ENCODE results near the gene CUX1. TPM values are rescaled to one million over a fixed set of nuclear protein-coding genes. Genes with fewer than 3 reads are reported as not detected.

The CUX1 gene
- total and polyA plus RNA-seq, 10 of the 15 experiments (the other 5 are each of a cell fraction or from before 2014, with no cell fraction given): 6.1 to 48.6 (median 25.9) TPM

DNA sequence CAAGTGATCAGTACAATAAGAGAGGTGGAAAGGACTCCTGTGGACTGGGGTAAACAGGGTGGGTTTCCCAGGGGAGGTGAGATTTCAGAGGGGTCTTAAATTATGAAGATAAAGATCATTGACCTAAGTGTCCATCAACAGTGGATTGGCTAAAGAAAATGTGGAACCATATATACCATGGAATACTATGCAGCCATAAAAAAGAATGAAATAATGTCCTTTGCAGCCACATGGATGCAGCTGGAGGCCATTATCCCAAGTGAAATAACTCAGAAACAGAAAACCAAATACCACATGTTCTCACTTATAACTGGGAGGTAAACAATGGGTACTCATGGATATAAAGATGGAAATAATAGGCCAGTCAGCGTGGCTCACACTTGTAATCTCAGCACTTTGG, 28.9 kb upstream of the CUX1 start:
- no peaks in the 10 kb centered on the region for H4K20me1 ChIP-seq (ENCODE audit: control insufficient read depth, insufficient read depth)
- ChIA-PET SMC1A (ENCODE audit: uncharacterized antibody, unreplicated experiment) (no interaction called here), POLR2A (no interaction called here), RAD21 (ENCODE audit: unreplicated experiment) (no interaction called here), CTCF (no interaction called here)
- no TSS peak for BruUV-seq (replicated peaks)
- no peak overlapping the region for H3K9ac ChIP-seq (ENCODE audit: control insufficient read depth, insufficient read depth, low read length)
- in situ Hi-C loops (cut with MboI) (no loop called here), intact Hi-C loops (cut with micrococcal nuclease; ENCODE audit: unreplicated experiment) (no loop called here)
- DNase-seq (ENCODE audit: low read depth, low spot score): no peak
- TF ChIP-seq CEBPB (IDR thresholded peaks at IDR 0.05; ENCODE audit: borderline replicate concordance in 1 of 2, low read depth in 2 of 2, low read length in 2 of 2) (no peak), RELA (IDR thresholded peaks at IDR 0.05; ENCODE audit: borderline replicate concordance, partially characterized antibody) (no peak), SMC3 (IDR thresholded peaks at IDR 0.05; ENCODE audit: borderline replicate concordance, low read length) (no peak), TCF3 (IDR thresholded peaks at IDR 0.05; ENCODE audit: borderline replicate concordance, insufficient read depth, low read depth, low read length) (no peak)
- TF ChIP-seq, protein P1, sequence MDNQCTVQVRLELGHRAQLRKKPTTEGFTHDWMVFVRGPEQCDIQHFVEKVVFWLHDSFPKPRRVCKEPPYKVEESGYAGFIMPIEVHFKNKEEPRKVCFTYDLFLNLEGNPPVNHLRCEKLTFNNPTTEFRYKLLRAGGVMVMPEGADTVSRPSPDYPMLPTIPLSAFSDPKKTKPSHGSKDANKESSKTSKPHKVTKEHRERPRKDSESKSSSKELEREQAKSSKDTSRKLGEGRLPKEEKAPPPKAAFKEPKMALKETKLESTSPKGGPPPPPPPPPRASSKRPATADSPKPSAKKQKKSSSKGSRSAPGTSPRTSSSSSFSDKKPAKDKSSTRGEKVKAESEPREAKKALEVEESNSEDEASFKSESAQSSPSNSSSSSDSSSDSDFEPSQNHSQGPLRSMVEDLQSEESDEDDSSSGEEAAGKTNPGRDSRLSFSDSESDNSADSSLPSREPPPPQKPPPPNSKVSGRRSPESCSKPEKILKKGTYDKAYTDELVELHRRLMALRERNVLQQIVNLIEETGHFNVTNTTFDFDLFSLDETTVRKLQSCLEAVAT (IDR thresholded peaks at IDR 0.05): no peak
- TF ChIP-seq, protein P2, sequence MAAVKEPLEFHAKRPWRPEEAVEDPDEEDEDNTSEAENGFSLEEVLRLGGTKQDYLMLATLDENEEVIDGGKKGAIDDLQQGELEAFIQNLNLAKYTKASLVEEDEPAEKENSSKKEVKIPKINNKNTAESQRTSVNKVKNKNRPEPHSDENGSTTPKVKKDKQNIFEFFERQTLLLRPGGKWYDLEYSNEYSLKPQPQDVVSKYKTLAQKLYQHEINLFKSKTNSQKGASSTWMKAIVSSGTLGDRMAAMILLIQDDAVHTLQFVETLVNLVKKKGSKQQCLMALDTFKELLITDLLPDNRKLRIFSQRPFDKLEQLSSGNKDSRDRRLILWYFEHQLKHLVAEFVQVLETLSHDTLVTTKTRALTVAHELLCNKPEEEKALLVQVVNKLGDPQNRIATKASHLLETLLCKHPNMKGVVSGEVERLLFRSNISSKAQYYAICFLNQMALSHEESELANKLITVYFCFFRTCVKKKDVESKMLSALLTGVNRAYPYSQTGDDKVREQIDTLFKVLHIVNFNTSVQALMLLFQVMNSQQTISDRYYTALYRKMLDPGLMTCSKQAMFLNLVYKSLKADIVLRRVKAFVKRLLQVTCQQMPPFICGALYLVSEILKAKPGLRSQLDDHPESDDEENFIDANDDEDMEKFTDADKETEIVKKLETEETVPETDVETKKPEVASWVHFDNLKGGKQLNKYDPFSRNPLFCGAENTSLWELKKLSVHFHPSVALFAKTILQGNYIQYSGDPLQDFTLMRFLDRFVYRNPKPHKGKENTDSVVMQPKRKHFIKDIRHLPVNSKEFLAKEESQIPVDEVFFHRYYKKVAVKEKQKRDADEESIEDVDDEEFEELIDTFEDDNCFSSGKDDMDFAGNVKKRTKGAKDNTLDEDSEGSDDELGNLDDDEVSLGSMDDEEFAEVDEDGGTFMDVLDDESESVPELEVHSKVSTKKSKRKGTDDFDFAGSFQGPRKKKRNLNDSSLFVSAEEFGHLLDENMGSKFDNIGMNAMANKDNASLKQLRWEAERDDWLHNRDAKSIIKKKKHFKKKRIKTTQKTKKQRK (IDR thresholded peaks at IDR 0.05; ENCODE audit: low read depth, low read length): no peak
- 0 out of 4 replicates have a peak, but pooled peaks cover 0 to 3% of the 10 kb centered on the region in 2 experiments for H3K27me3 ChIP-seq (replicated peaks in 1 of 2; ENCODE audit: control insufficient read depth in 2 of 2, insufficient read depth in 2 of 2, low read length in 1 of 2)
- H3K4me2 ChIP-seq (ENCODE audit: control insufficient read depth, insufficient read depth): no peak overlapping the region
- H3K36me3 ChIP-seq (ENCODE audit: control insufficient read depth in 2 of 2, insufficient read depth in 2 of 2, low read length in 1 of 2): no peaks in the 10 kb centered on the region
- no peak for FAIRE-seq
- no peak overlapping the region for H3K27ac ChIP-seq (ENCODE audit: control insufficient read depth, insufficient read depth)
- no peaks in the 10 kb centered on the region; the same call in 1 of the 3 replicates for H3K9me3 ChIP-seq (replicated peaks; ENCODE audit: control insufficient read depth, insufficient read depth, low read length)
- H3K79me2 ChIP-seq (ENCODE audit: control insufficient read depth, insufficient read depth, low read length): no peaks in the 10 kb centered on the region
- no peak for ATAC-seq
- no peak overlapping the region for H2AFZ ChIP-seq (ENCODE audit: control insufficient read depth, low read depth, low read length)
- H3K4me1 ChIP-seq (ENCODE audit: control insufficient read depth, insufficient read depth, low read length): no peaks in the 10 kb centered on the region
- no peak overlapping the region for H3K4me3 ChIP-seq
- 70% methylated on average over 1 of the region's 1 CpG for WGBS (ENCODE audit: insufficient coverage, insufficient replicate concordance, low lambda C conversion rate, missing lambda C conversion rate)
